Cortex of kidney (tissue), 1 donor: ENCODE results near the gene CCL4L2.
"Not testable (repeated sequence)": the region's sequence is repeated elsewhere in the genome, so short reads cannot be mapped to it uniquely, and the experiment has no call there.

Experiments used
- DNase-seq: peaks from one replicate; lab custom pipeline; 2025; lab: John Stamatoyannopoulos, UW

CCL4L2 gene

GRCh38 chr17:36221581-36222100 is 10.8 kb downstream of the CCL4L2 start:
- DNase-seq, result not testable (repeated sequence)

GRCh38 chr17:36222967-36223366 is 12.1 kb downstream of the CCL4L2 start:
- not testable (repeated sequence) for DNase-seq

GRCh38 chr17:36229644-36230043 is 18.8 kb downstream of the CCL4L2 start:
- not testable (repeated sequence) for DNase-seq

- DNase-seq, result not testable (repeated sequence)
Measured at GRCh38 chr17:36242046-36242445, 31.2 kb downstream of the CCL4L2 start.
